Mononuclear cell (primary cell): ENCODE results near the gene STARD10. TPM values are rescaled to one million over a fixed set of nuclear protein-coding genes. Genes with fewer than 3 reads are reported as not detected.

Source experiments
- total RNA-seq: library from RNA; depleted of rRNA; stranded (reverse); fragments of >200 nt; gene quantifications from one replicate; pipeline ENCODE4 v1.2.3, GENCODE V29; 2012

Gene STARD10
- total RNA-seq, 1 donor: 10.2 TPM

Other genes starting within 250 kb of the STARD10 start
- 3.7 TPM for gene PDE2A, start 119.6 kb downstream of the STARD10 start, total RNA-seq
- 74.3 TPM for gene ARAP1, start 41.6 kb downstream of the STARD10 start, total RNA-seq
- gene ATG16L2, start 20.4 kb upstream of the STARD10 start, total RNA-seq: 34.4 TPM